Keratinocyte (primary cell): ENCODE data around the gene ING5. TPM values are rescaled to one million over a fixed set of nuclear protein-coding genes. Genes with fewer than 3 reads are reported as not detected.

Experiments
- DNase-seq: peaks from one replicate; pipeline ENCODE4 v3.0.0-alpha.2; 2011; ENCODE audit warnings: low read depth, missing footprints, low spot score
- FAIRE-seq: peaks from 2 replicates; lab custom pipeline; 2011; peaks lifted over from hg19 to GRCh38; lab: Jason Lieb, UNC
- H2AFZ ChIP-seq: 2 replicates; pipeline ENCODE4 v1.6.0; 2012; ENCODE audit warnings: low read length, control low read depth, inconsistent platforms; ENCODE audit not compliant: control insufficient read depth
- H3K27ac ChIP-seq: 2 replicates; pipeline ENCODE4 v1.5.1; 2011; ENCODE audit warnings: low read length; ENCODE audit not compliant: control insufficient read depth, insufficient read depth
- H3K27me3 ChIP-seq: 3 replicates; pipeline ENCODE4 v1.6.0; 2011; ENCODE audit warnings: low read length; ENCODE audit not compliant: control insufficient read depth, insufficient read depth; ENCODE audit errors: extremely low read depth
- H3K36me3 ChIP-seq, 2 experiments: 2 replicates in 1 of 2; 3 replicates in 1 of 2; pipeline ENCODE4 v1.5.1; 2011; ENCODE audit warnings: low read length in 2 of 2, mild to moderate bottlenecking in 1 of 2; ENCODE audit not compliant: control insufficient read depth in 2 of 2, insufficient read depth in 2 of 2; ENCODE audit errors: extremely low read depth in 1 of 2
- H3K4me1 ChIP-seq: 3 replicates; pipeline ENCODE4 v1.5.1; 2011; ENCODE audit warnings: low read length; ENCODE audit not compliant: control insufficient read depth, insufficient read depth; ENCODE audit errors: extremely low read depth
- H3K4me2 ChIP-seq: 3 replicates; pipeline ENCODE4 v1.6.0; 2011; ENCODE audit warnings: low read depth, low read length; ENCODE audit not compliant: control insufficient read depth, insufficient read depth; ENCODE audit errors: extremely low read depth
- H3K4me3 ChIP-seq, 3 experiments: fragments of 200-600 bp in 1 of 3; sonication (generic) in 1 of 3; 2 replicates in 2 of 3; 3 replicates in 1 of 3; pipeline ENCODE4 v1.5.1; 2011 to 2016; ENCODE audit warnings: low read length in 3 of 3, mild to moderate bottlenecking in 3 of 3, control low read depth in 2 of 3, inconsistent platforms in 1 of 3, low read depth in 1 of 3, mixed read lengths in 1 of 3, mixed run types in 1 of 3, moderate library complexity in 1 of 3; ENCODE audit not compliant: control insufficient read depth in 2 of 3, insufficient read depth in 2 of 3; ENCODE audit errors: extremely low read depth in 1 of 3
- H3K79me2 ChIP-seq: 2 replicates; pipeline ENCODE4 v1.6.0; 2012; ENCODE audit warnings: low read length; ENCODE audit not compliant: control insufficient read depth, insufficient read depth
- H3K9ac ChIP-seq: 3 replicates; pipeline ENCODE4 v1.6.0; 2011; ENCODE audit warnings: low read length; ENCODE audit not compliant: control insufficient read depth, insufficient read depth; ENCODE audit errors: extremely low read depth
- H3K9me1 ChIP-seq: 3 replicates; pipeline ENCODE4 v1.6.0; 2011; ENCODE audit warnings: low read length; ENCODE audit not compliant: control insufficient read depth, insufficient read depth; ENCODE audit errors: extremely low read depth
- H3K9me3 ChIP-seq: 2 replicates; pipeline ENCODE4 v1.5.1; 2012; ENCODE audit warnings: low read depth, low read length; ENCODE audit not compliant: control insufficient read depth
- H4K20me1 ChIP-seq: 3 replicates; pipeline ENCODE4 v1.6.0; 2011; ENCODE audit warnings: low read length; ENCODE audit not compliant: control insufficient read depth, insufficient read depth; ENCODE audit errors: extremely low read depth
- CTCF ChIP-seq, 3 experiments: IDR thresholded peaks in 1 of 3; conservative IDR thresholded peaks in 1 of 3; optimal IDR thresholded peaks in 1 of 3; 2 replicates in 2 of 3; 3 replicates in 1 of 3; pipeline versions ENCODE3 to v1.5.1; 2011; ENCODE audit warnings: low read length in 3 of 3, mild to moderate bottlenecking in 3 of 3, moderate library complexity in 2 of 3, control low read depth in 1 of 3, inconsistent platforms in 1 of 3; ENCODE audit not compliant: insufficient read depth in 2 of 3; ENCODE audit errors: extremely low read depth in 1 of 3
- EZH2 ChIP-seq: IDR thresholded peaks from one replicate; pipeline ENCODE4 v1.6.1; 2012; ENCODE audit warnings: inconsistent platforms, mild to moderate bottlenecking, low read length, moderate library complexity
- dilution Hi-C: fragments of 300-500 bp; cut with MboI; formaldehyde crosslinking; loops from one replicate; pipeline ENCODE4 v1.7.0; 2020; ENCODE audit warnings: low sequenced_read_pairs; ENCODE audit not compliant: extremely low pct_ligation_motif_present
- polyA plus RNA-seq, 5 experiments: library from polyadenylated mRNA; depleted of rRNA in 3 of 5; stranded (reverse) in 3 of 5; stranded (forward) in 1 of 5; unstranded in 1 of 5; fragments of >200 nt; gene quantifications; 1 replicate in 1 of 5; 2 replicates in 3 of 5; 3 replicates in 1 of 5; pipeline versions ENCODE4 v1.2.1 to v1.2.3, GENCODE V29; 2011 to 2012; ENCODE audit warnings: missing spikeins in 2 of 5, low read depth in 1 of 5, low replicate concordance in 1 of 5

ING5 gene
- polyA plus RNA-seq, 1 donor (not counting 4 experiments of a cell fraction or from before 2014, with no cell fraction given) = 19.1 TPM

- no peak for TF ChIP-seq EZH2
- TF ChIP-seq CTCF (optimal IDR thresholded peaks at IDR 0.05 in 1 of 3, IDR thresholded peaks at IDR 0.05 in 1 of 3, conservative IDR thresholded peaks at IDR 0.05 in 1 of 3; ENCODE audit: extremely low read depth in 1 of 3, insufficient read depth in 2 of 3, low read length in 3 of 3) = no peak
- Histone ChIP-seq H4K20me1 (no peaks in the 10 kb centered on the region), H3K4me1 (no peaks in the 10 kb centered on the region), H3K4me2 (no peak overlapping the region), H3K9me1 (no peaks in the 10 kb centered on the region), H3K27ac (no peak overlapping the region), H3K4me3 (no peak overlapping the region), H3K27me3 (no peaks in the 10 kb centered on the region), H3K9me3 (no peaks in the 10 kb centered on the region), H2AFZ (no peak overlapping the region), H3K79me2 (no peaks in the 10 kb centered on the region), H3K36me3 (peaks cover 3 to 7% of the 10 kb centered on the region in 2 experiments), H3K9ac (no peak overlapping the region)
- no peak for FAIRE-seq
- DNase-seq = no peak
- dilution Hi-C loops = no loop called here
Observed at GRCh38 chr2:241726459-241726858, 24.6 kb downstream of the ING5 start.

- no peaks in the 10 kb centered on the region for H3K9me3 ChIP-seq
- H3K9me1 ChIP-seq = no peaks in the 10 kb centered on the region
- no peak overlapping the region for H3K9ac ChIP-seq
- FAIRE-seq (no peak), DNase-seq (no peak)
- no peaks in the 10 kb centered on the region for H3K79me2 ChIP-seq
- H3K4me3 ChIP-seq = no peak overlapping the region
- H3K36me3 ChIP-seq = peaks cover 1 to 7% of the 10 kb centered on the region in 2 experiments
- H2AFZ ChIP-seq = no peak overlapping the region
- no peaks in the 10 kb centered on the region for H3K27me3 ChIP-seq
- dilution Hi-C loops = no loop called here
- no peaks in the 10 kb centered on the region for H4K20me1 ChIP-seq
- H3K27ac ChIP-seq = no peak overlapping the region
- no peak for TF ChIP-seq CTCF (optimal IDR thresholded peaks at IDR 0.05 in 1 of 3, IDR thresholded peaks at IDR 0.05 in 1 of 3, conservative IDR thresholded peaks at IDR 0.05 in 1 of 3; ENCODE audit: extremely low read depth in 1 of 3, insufficient read depth in 2 of 3, low read length in 3 of 3)
- no peak for TF ChIP-seq EZH2
- peaks cover 1% of the 10 kb centered on the region for H3K4me1 ChIP-seq
- H3K4me2 ChIP-seq = no peak overlapping the region
Observed at GRCh38 chr2:241728000-241728399, 26.2 kb downstream of the ING5 start.
